Coronary artery (tissue), 2 donors: ENCODE results near the gene TMPRSS11E.
A peak's percentile ranks its signal among the peaks of the same experiment; 100 is the strongest.
"Not testable (repeated sequence)": the region's sequence is repeated elsewhere in the genome, so short reads cannot be mapped to it uniquely, and the experiment has no call there.

Experiments
- DNase-seq: peaks from one replicate; pipeline ENCODE4 v3.0.0-alpha.2; 2017; ENCODE audit warnings: low spot score
- H3K27ac ChIP-seq, 2 donors: fragments of 200-600 bp; sonication (generic); one replicate each; pipeline ENCODE4 v1.5.1; 2016 to 2019
- H3K4me3 ChIP-seq: fragments of 200-600 bp; sonication (generic); 2 replicates; pipeline ENCODE4 v1.5.1; 2016; ENCODE audit warnings: mild to moderate bottlenecking, moderate library complexity
- TF ChIP-seq, protein P1 (sequence below): fragments of 200-600 bp; sonication (generic); IDR thresholded peaks from one replicate; pipeline ENCODE4 v1.5.1; 2019; ENCODE audit warnings: antibody characterized with exemption

TMPRSS11E gene

DNA sequence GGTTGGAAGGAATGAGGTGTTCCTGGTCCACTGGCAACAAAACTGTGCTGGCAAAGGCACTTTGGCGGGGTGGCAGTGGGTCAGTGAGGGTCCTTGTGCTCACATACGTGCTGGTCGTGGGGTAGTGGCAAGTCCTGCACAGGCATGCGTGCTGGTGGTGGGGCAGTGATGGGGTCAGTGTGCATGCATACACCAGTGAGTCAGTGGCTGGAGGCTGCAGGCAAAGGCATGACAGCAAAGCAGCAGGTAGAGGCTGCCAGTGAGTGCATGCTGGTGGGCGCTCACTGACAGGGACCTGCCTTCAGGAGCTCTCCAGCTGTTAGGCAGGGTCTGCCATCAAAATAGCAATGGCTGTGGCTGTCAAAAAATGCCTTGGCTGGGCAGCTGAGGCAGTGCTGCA, 42.1 kb downstream of the TMPRSS11E start:
- DNase-seq = no peak
- H3K27ac ChIP-seq = no peak overlapping the region
- no peak overlapping the region for H3K4me3 ChIP-seq
- TF ChIP-seq, protein P1, sequence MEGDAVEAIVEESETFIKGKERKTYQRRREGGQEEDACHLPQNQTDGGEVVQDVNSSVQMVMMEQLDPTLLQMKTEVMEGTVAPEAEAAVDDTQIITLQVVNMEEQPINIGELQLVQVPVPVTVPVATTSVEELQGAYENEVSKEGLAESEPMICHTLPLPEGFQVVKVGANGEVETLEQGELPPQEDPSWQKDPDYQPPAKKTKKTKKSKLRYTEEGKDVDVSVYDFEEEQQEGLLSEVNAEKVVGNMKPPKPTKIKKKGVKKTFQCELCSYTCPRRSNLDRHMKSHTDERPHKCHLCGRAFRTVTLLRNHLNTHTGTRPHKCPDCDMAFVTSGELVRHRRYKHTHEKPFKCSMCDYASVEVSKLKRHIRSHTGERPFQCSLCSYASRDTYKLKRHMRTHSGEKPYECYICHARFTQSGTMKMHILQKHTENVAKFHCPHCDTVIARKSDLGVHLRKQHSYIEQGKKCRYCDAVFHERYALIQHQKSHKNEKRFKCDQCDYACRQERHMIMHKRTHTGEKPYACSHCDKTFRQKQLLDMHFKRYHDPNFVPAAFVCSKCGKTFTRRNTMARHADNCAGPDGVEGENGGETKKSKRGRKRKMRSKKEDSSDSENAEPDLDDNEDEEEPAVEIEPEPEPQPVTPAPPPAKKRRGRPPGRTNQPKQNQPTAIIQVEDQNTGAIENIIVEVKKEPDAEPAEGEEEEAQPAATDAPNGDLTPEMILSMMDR = no peak

DNA sequence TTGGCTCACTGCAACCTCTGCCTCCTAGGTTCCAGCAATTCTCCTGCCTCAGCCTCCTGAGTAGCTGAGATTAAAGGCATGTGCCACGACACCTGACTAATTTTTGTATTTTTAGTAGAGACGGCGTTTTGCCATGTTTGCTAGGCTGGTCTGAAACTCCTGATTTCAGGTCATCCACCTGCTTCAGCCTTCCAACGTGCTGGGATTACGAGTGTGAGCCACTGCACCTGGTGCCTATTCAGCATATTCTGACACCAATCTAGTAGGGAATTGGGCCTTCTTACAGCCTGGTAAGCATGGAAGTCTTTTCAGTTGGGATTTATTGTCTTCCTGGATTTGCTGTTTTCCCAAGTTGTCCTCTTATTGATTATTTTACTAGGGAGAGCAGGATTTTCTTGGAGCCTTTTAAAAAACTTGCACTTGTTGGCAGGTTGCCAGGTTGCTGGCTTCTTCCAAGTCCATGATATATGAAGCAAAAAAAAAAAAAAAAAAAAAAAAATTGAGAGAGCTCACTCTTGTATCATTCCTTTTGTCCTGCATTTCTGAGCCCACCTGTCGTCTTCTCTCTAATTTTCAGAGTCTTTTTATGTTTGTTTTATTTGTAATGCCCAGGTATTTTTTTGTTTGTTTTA, 43.7 kb downstream of the TMPRSS11E start:
- no peak overlapping the region for H3K27ac ChIP-seq
- no peak overlapping the region for H3K4me3 ChIP-seq
- TF ChIP-seq, protein P1 = no peak
- no peak for DNase-seq

- TF ChIP-seq, protein P1 = no peak
- Histone ChIP-seq H3K4me3 (no peak overlapping the region), H3K27ac (no peak overlapping the region)
- no peak for DNase-seq
Measured at GRCh38 chr4:68494688-68495087, 47.4 kb downstream of the TMPRSS11E start.

DNA sequence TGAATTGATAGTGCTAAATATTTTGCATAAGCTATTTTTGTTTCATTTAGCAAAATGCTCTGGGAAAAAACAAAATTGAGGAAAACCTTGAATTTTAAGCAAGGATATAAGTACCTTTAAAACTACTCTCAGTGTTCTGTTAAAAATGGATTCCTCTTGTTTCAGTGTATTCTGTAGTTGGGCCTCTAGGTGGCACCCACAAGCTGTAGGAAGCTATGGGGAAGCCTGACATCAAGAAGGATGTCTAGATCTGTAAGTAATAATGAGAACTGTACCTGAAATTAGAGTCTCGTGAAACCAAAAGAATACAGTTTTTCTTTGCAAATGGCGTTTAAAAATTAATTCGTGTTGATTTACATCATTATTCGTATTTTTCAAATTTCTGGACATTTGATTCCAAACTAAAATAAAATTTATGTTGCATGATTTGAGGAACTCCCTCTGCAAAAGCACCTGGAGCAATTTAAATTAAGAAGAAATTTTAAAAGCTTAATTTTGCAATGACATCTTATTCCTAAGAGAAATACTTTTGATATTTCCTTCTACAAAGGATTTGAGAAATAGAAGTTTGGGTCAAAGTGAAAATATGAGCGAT, 51.2 kb downstream of the TMPRSS11E start:
- Histone ChIP-seq H3K4me3 (no peak overlapping the region), H3K27ac (no peak overlapping the region)
- TF ChIP-seq, protein P1 = peak; percentile 45
- DNase-seq = no peak

- TF ChIP-seq, protein P1 = no peak
- no peak overlapping the region for H3K27ac ChIP-seq
- DNase-seq = no peak
- H3K4me3 ChIP-seq = no peak overlapping the region
Measured at GRCh38 chr4:68499021-68499420, 51.8 kb downstream of the TMPRSS11E start.

DNA sequence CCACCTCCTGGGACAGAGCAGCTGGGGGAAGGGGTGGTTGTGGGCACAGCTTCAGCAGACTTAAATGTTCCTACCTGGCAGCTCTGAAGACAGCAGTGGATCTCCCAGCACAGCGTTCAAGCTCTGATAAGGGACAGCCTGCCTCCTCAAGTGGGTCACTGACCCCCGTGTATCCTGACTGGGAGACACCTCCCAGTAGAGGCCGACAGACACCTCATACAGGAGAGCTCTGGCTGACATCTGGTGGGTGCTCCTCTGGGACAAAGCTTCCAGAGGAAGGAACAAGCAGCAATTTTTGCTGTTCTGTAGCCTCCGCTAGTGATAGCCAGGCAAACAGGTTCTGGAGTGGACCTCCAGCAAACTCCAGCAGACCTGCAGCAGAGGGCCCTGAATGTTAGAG, 56.2 kb downstream of the TMPRSS11E start:
- DNase-seq, H3K27ac ChIP-seq, H3K4me3 ChIP-seq: not testable (repeated sequence)

DNA sequence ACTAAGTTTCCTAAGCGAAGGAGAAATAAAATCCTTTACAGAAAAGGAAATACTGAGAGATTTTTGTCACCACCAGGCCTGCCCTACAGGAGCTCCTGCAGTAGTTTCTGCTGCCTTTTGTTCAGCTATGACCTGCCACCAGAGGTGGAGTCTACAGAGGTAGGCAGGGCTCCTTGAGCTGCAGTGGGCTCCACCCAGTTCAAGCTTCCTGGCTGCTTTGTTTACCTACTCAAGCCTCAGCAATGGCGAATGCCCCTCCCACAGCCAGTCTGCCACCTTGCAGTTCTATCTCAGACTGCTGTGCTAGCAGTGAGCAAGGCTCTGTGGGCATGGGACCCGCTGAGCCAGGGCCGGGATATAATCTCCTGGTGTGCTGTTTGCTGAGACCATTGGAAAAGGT, 57.6 kb downstream of the TMPRSS11E start:
- DNase-seq, H3K4me3 ChIP-seq, H3K27ac ChIP-seq: not testable (repeated sequence)

DNA sequence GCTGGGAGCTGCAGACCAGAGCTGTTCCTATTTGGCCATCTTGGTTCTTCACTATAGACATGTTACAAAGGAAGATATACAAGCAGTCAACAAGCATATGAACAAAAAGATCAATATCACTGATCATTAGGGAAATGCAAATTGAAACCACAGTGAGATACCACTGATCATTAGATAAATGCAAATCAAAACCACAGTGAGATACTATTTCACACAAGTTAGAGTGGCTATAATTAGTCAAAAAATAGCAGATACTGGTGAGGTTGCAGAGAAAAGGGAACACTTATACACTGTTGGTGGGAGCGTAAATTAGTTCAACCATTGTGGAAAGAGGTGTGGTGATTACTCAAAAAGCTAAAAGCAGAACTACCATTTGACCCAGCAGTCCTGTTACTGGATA, 58.2 kb downstream of the TMPRSS11E start:
- not testable (repeated sequence) for DNase-seq, H3K27ac ChIP-seq, H3K4me3 ChIP-seq
